ENCODE measurements around the gene CNTNAP5. TPM values are rescaled to one million over a fixed set of nuclear protein-coding genes. Genes with fewer than 3 reads are reported as not detected.

CNTNAP5 gene
- total and polyA plus RNA-seq, 2 experiments from 2014 or later = 0.28 TPM; not detected in 1

DNA sequence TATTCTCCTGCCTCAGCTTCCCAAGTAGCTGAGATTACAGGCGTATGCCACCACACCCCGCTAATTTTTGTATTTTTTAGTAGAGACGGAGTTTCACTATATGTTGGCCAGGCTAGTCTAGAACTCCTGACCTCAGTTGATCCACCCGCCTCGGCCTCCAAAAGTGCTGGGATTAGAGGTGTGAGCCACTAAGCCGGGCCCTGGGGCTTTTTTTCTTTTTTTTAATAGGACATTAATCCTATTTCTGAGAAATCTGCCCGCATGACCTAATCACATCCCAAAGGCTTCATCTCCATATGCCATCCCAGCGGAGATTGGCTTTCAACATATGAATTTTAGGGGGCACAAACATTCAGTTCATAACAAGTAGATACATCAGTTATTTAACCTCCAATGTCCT lies 128.6 kb downstream of the CNTNAP5 start:
- H3K4me3 ChIP-seq = no peak overlapping the region
- H2AFZ ChIP-seq = no peak overlapping the region
- H3K27ac ChIP-seq = no peak overlapping the region
- no peaks in the 10 kb centered on the region for H3K4me1 ChIP-seq (ENCODE audit: insufficient read depth)
- H3K27me3 ChIP-seq = no peaks in the 10 kb centered on the region
- no peak for DNase-seq (ENCODE audit: low spot score)
- no peaks in the 10 kb centered on the region for H3K79me2 ChIP-seq
- no peaks in the 10 kb centered on the region for H3K36me3 ChIP-seq (replicated peaks; ENCODE audit: insufficient read depth, low read depth)
- H3K4me2 ChIP-seq = no peak overlapping the region
- H4K20me1 ChIP-seq (ENCODE audit: insufficient read depth, poor library complexity, severe bottlenecking) = no peaks in the 10 kb centered on the region
- H3K9me3 ChIP-seq (ENCODE audit: low read depth) = no peaks in the 10 kb centered on the region
- TF ChIP-seq EZH2 (IDR thresholded peaks at IDR 0.05; ENCODE audit: borderline replicate concordance) = no peak
- TF ChIP-seq CTCF (IDR thresholded peaks at IDR 0.05; ENCODE audit: poor library complexity) = no peak
- no peak for TF ChIP-seq EZH2phosphoT487 (IDR thresholded peaks at IDR 0.05; ENCODE audit: low read depth, severe bottlenecking, unreplicated experiment)
- H3K9me2 ChIP-seq (replicated peaks; ENCODE audit: insufficient read depth) = no peaks in the 10 kb centered on the region
- WGBS (ENCODE audit: low lambda C conversion rate, missing lambda C conversion rate) = 93% methylated on average over 8 of the region's 8 CpGs

DNA sequence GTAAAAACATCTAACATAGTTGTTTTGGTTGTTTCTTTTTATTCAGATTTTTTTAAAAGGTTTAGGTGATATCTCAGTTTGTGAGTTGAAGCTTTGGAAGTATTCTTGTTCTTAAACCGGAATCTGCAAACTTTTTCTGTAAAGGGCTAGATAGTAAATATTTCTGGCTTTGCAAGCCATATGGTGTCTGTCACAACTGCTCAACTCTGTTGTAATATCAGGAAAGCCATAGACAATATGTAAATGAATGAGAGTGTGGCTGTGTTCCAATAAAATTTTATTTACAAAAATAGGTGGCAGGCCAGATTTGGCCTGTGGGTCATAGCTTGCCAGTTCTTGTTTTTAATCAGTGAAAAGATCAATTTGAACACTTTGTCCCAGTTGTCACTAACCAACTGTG lies 134.1 kb downstream of the CNTNAP5 start:
- Histone ChIP-seq H3K79me2 (no peaks in the 10 kb centered on the region), H3K9me2 (replicated peaks; ENCODE audit: insufficient read depth) (no peaks in the 10 kb centered on the region), H3K36me3 (replicated peaks; ENCODE audit: insufficient read depth, low read depth) (no peaks in the 10 kb centered on the region), H3K9me3 (ENCODE audit: low read depth) (no peaks in the 10 kb centered on the region), H2AFZ (no peak overlapping the region), H3K27me3 (no peaks in the 10 kb centered on the region), H3K4me1 (ENCODE audit: insufficient read depth) (no peaks in the 10 kb centered on the region), H3K27ac (no peak overlapping the region), H3K4me2 (no peak overlapping the region), H3K4me3 (no peak overlapping the region), H4K20me1 (ENCODE audit: insufficient read depth, poor library complexity, severe bottlenecking) (no peaks in the 10 kb centered on the region)
- TF ChIP-seq EZH2 (IDR thresholded peaks at IDR 0.05; ENCODE audit: borderline replicate concordance) (no peak), EZH2phosphoT487 (IDR thresholded peaks at IDR 0.05; ENCODE audit: low read depth, severe bottlenecking, unreplicated experiment) (no peak), CTCF (IDR thresholded peaks at IDR 0.05; ENCODE audit: poor library complexity) (no peak)
- no peak for DNase-seq (ENCODE audit: low spot score)
- WGBS (ENCODE audit: low lambda C conversion rate, missing lambda C conversion rate) = 88% methylated on average over 1 of the region's 1 CpG

- Histone ChIP-seq H3K9me2 (replicated peaks; ENCODE audit: insufficient read depth) (no peaks in the 10 kb centered on the region), H3K4me2 (no peak overlapping the region), H3K79me2 (no peaks in the 10 kb centered on the region), H3K27me3 (no peaks in the 10 kb centered on the region), H3K9me3 (ENCODE audit: low read depth) (no peaks in the 10 kb centered on the region), H2AFZ (no peak overlapping the region), H3K4me1 (ENCODE audit: insufficient read depth) (no peaks in the 10 kb centered on the region), H3K27ac (no peak overlapping the region), H3K4me3 (no peak overlapping the region), H4K20me1 (ENCODE audit: insufficient read depth, poor library complexity, severe bottlenecking) (no peaks in the 10 kb centered on the region), H3K36me3 (replicated peaks; ENCODE audit: insufficient read depth, low read depth) (no peaks in the 10 kb centered on the region)
- no peak for DNase-seq (ENCODE audit: low spot score)
- TF ChIP-seq EZH2phosphoT487 (IDR thresholded peaks at IDR 0.05; ENCODE audit: low read depth, severe bottlenecking, unreplicated experiment) (no peak), EZH2 (IDR thresholded peaks at IDR 0.05; ENCODE audit: borderline replicate concordance) (no peak), CTCF (IDR thresholded peaks at IDR 0.05; ENCODE audit: poor library complexity) (no peak)
Measured at GRCh38 chr2:124161542-124161941, 136.5 kb downstream of the CNTNAP5 start.

- TF ChIP-seq EZH2phosphoT487 (IDR thresholded peaks at IDR 0.05; ENCODE audit: low read depth, severe bottlenecking, unreplicated experiment) (no peak), EZH2 (IDR thresholded peaks at IDR 0.05; ENCODE audit: borderline replicate concordance) (no peak), CTCF (IDR thresholded peaks at IDR 0.05; ENCODE audit: poor library complexity) (no peak)
- no peak overlapping the region for H3K4me2 ChIP-seq
- no peaks in the 10 kb centered on the region for H3K27me3 ChIP-seq
- H3K36me3 ChIP-seq (replicated peaks; ENCODE audit: insufficient read depth, low read depth) = no peaks in the 10 kb centered on the region
- no peak overlapping the region for H3K4me3 ChIP-seq
- DNase-seq (ENCODE audit: low spot score) = no peak
- no peaks in the 10 kb centered on the region for H3K9me2 ChIP-seq (replicated peaks; ENCODE audit: insufficient read depth)
- H3K9me3 ChIP-seq (ENCODE audit: low read depth) = no peaks in the 10 kb centered on the region
- H3K79me2 ChIP-seq = no peaks in the 10 kb centered on the region
- no peak overlapping the region for H3K27ac ChIP-seq
- H2AFZ ChIP-seq = no peak overlapping the region
- H4K20me1 ChIP-seq (ENCODE audit: insufficient read depth, poor library complexity, severe bottlenecking) = no peaks in the 10 kb centered on the region
- no peaks in the 10 kb centered on the region for H3K4me1 ChIP-seq (ENCODE audit: insufficient read depth)
Measured at GRCh38 chr2:124162256-124162655, 137.2 kb downstream of the CNTNAP5 start.
